Thoracic aorta (tissue), 2 donors: ENCODE measurements around the gene SETD1A. TPM values are rescaled to one million over a fixed set of nuclear protein-coding genes. Genes with fewer than 3 reads are reported as not detected.

Experiments used
- ATAC-seq: fragments of 150-250 bp; one replicate; pipeline ENCODE4 v1.8.0; 2017; ENCODE audit warnings: low read depth; ENCODE audit not compliant: insufficient number of reproducible peaks, low FRiP score
- DNase-seq: peaks from one replicate; pipeline ENCODE4 v3.0.0-alpha.2; 2020; ENCODE audit warnings: low spot score
- H3K27ac ChIP-seq, 2 donors: fragments of 200-600 bp; sonication (generic); 1 replicate in 1 of 2; 2 replicates in 1 of 2; pipeline ENCODE4 v1.5.1; 2016; ENCODE audit warnings: mild to moderate bottlenecking in 2 of 2, moderate library complexity in 2 of 2
- H3K27me3 ChIP-seq: fragments of 200-600 bp; sonication (generic); replicated peaks from 2 replicates; pipeline ENCODE4 v1.6.0; 2016; ENCODE audit warnings: mild to moderate bottlenecking; ENCODE audit not compliant: insufficient read depth
- H3K36me3 ChIP-seq: fragments of 200-600 bp; sonication (generic); one replicate; pipeline ENCODE4 v1.5.1; 2016
- H3K4me1 ChIP-seq, 2 donors: fragments of 200-600 bp; sonication (generic); 1 replicate in 1 of 2; 2 replicates in 1 of 2; pipeline versions ENCODE4 v1.5.1 to v1.6.0; 2016; ENCODE audit warnings: low read depth in 2 of 2, mild to moderate bottlenecking in 1 of 2; ENCODE audit not compliant: control insufficient read depth in 1 of 2
- H3K4me3 ChIP-seq: fragments of 200-600 bp; sonication (generic); 2 replicates; pipeline ENCODE4 v1.5.1; 2016; ENCODE audit warnings: mild to moderate bottlenecking
- H3K9me3 ChIP-seq: fragments of 200-600 bp; sonication (generic); 2 replicates; pipeline ENCODE4 v1.5.1; 2016
- CTCF ChIP-seq: fragments of 200-600 bp; sonication (generic); IDR thresholded peaks from one replicate; pipeline ENCODE4 v1.5.1; 2019; ENCODE audit warnings: antibody characterized with exemption
- total RNA-seq, 2 donors: library from RNA; depleted of rRNA; stranded (reverse); fragments of >200 nt; gene quantifications; one replicate each; pipeline versions ENCODE4 v1.1.0 to v1.2.3, GENCODE V29; 2016

Gene SETD1A
- total RNA-seq, 2 donors from 2014 or later, result 7.4 to 14.6 TPM

DNA sequence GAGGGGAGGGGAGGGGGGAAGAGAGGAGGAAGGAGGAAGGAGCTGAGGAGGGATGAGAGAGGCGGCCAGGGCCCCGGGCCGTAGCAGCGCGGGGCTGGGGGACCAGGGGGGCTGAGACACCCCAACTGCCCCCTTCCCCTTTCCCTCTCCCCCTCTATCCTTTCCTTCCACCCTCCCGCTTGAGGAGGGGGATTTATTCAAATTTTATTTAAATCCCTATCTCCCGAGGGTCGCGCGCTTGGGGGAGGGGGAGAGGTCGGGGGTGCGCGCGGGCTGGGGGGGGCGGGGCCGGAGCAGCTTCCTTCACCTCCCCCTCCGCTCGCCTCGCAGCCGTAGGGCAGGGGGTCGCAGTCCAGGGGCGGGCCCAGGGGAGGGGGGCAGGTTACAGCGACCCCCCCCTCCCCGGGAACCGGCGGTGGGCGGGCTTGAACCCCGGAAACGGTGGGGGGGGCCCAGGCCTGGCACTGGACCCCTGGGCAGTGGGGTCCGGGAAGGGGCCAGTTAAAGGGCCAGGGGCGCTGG is 33.9 kb upstream of the SETD1A start, which contains the start of gene FBXL19:
FBXL19 (plus strand) TSS at position 19 of the 522 bp plus-strand sequence. CDS start 2,183 bp downstream, outside the sequence.
- Histone ChIP-seq H3K36me3 (no peaks in the 10 kb centered on the region), H3K9me3 (no peaks in the 10 kb centered on the region), H3K4me3 (peak within 1 kb of the TSS; percentile 70), H3K27me3 (no peaks in the 10 kb centered on the region), H3K27ac (peak within 1 kb of the TSS; percentile 84 to 96), H3K4me1 (peaks cover 5 to 30% of the 10 kb centered on the region in 2 donors)
- no peak for ATAC-seq
- no peak for DNase-seq
- TF ChIP-seq CTCF, result no peak

DNA sequence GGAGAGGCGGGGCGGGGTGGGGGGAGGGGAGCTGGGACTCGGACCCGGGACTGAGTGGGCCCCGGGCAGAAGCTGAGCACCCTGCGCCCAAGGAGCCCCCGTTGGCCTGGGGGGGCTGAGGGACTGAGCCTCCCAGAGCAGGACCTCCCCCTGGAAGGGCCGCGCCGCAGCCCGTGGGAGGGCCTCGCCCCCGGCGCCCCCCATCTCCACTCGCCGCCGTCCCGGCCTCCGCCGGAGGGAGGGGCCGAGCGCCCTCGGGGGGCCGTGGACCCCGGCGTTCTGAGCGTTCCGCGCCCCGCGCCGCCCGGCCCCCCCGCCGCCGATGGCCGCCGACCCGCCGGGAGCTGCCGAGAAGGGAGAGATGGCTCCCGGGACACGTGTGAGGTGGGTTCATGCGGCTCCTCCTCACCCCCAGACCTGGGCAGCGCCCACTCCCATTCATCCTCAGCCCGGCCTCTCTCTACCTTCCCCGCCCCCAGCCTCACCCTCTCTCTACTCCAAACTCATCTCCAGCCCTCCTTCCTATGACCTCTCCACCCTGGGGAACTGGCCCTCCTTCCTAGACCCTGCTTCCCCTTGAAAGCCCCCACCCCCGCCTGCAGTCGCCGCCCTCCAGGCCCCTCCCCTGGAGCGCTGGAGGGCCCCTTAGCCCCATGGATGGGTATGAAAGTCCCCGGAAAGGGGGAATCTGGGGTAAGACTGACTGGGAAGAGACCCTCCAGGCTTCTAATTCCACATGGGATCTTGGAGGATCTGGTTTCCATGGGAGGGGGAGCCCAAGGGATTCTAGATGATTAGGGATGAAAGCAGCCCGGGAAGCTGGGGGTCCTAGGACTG is 33.3 kb upstream of the SETD1A start:
- Histone ChIP-seq H3K4me3 (peak overlapping the region; percentile 70), H3K9me3 (no peaks in the 10 kb centered on the region), H3K27ac (peak overlapping the region; percentile 20 to 84), H3K36me3 (no peaks in the 10 kb centered on the region), H3K4me1 (peaks cover 5 to 30% of the 10 kb centered on the region in 2 donors), H3K27me3 (no peaks in the 10 kb centered on the region)
- TF ChIP-seq CTCF, result no peak
- ATAC-seq (no peak), DNase-seq (no peak)

GRCh38 chr16:30924913-30925631 is 32.5 kb upstream of the SETD1A start:
- Histone ChIP-seq H3K27ac (peak overlapping the region; percentile 20 to 84), H3K36me3 (peaks cover 4% of the 10 kb centered on the region), H3K4me1 (peaks cover 5 to 30% of the 10 kb centered on the region in 2 donors), H3K4me3 (peak overlapping the region; percentile 70), H3K9me3 (no peaks in the 10 kb centered on the region), H3K27me3 (no peaks in the 10 kb centered on the region)
- TF ChIP-seq CTCF, result no peak
- DNase-seq (no peak), ATAC-seq (no peak)

- ATAC-seq, result no peak
- Histone ChIP-seq H3K27me3 (no peaks in the 10 kb centered on the region), H3K9me3 (no peaks in the 10 kb centered on the region), H3K27ac (no peak overlapping the region), H3K4me1 (peaks cover 5 to 30% of the 10 kb centered on the region in 2 donors), H3K36me3 (peaks cover 10% of the 10 kb centered on the region), H3K4me3 (no peak overlapping the region)
- DNase-seq, result no peak
- TF ChIP-seq CTCF, result no peak
Observed at GRCh38 chr16:30925632-30925987, 31.9 kb upstream of the SETD1A start.
